WERI-Rb-1 (cell line): Measurements from ENCODE around the gene MDFI.

Source experiments
- DNase-seq: peaks from one replicate; pipeline ENCODE4 v3.0.0-alpha.2; 2020
- H3K27ac ChIP-seq: fragments of 250-450 bp; sonication (Bioruptor Pico); 2 replicates; pipeline ENCODE4 v1.5.1; 2020; ENCODE audit warnings: mild to moderate bottlenecking, moderate library complexity
- H3K27me3 ChIP-seq: fragments of 250-450 bp; sonication (Bioruptor Pico); 2 replicates; pipeline ENCODE4 v1.5.1; 2021; ENCODE audit warnings: mild to moderate bottlenecking, low read depth, moderate library complexity; ENCODE audit not compliant: insufficient read depth, severe bottlenecking
- H3K36me3 ChIP-seq: fragments of 250-450 bp; sonication (Bioruptor Pico); 2 replicates; pipeline ENCODE4 v1.5.1; 2020; ENCODE audit warnings: mild to moderate bottlenecking, moderate library complexity
- H3K4me3 ChIP-seq: 2 replicates; pipeline ENCODE4 v1.5.1; 2011; ENCODE audit warnings: low read depth, mild to moderate bottlenecking, control low read depth, low read length
- H3K9me3 ChIP-seq: fragments of 250-450 bp; sonication (Bioruptor Pico); 2 replicates; pipeline ENCODE4 v1.5.1; 2021; ENCODE audit warnings: mild to moderate bottlenecking, moderate library complexity; ENCODE audit not compliant: severe bottlenecking
- TF ChIP-seq, protein P1 (sequence below): IDR thresholded peaks from 2 replicates; pipeline ENCODE4 v1.5.1; 2011; ENCODE audit warnings: low read depth, mild to moderate bottlenecking, control low read depth, inconsistent platforms, low read length

The MDFI gene

DNA sequence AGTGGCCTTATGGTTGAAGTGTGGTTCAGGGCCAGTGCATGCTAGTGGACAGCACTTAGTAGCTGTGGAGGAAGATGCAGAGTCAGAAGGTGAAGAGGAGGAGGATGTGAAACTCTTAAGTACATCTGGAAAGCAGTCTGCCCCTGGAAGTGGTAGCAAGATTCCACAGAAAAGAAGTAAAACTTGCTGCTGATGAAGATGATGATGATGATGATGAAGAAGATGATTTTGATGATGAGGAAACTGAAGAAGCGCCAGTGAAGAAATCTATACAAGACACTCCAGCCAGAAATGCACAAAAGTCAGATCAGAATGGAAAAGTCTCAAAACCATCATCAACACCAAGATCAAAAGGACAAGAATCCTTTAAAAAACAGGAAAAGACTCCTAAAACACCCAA, 28.9 kb downstream of the MDFI start:
- no peaks in the 10 kb centered on the region for H3K27me3 ChIP-seq
- peaks cover 3% of the 10 kb centered on the region for H3K9me3 ChIP-seq
- no peak overlapping the region for H3K4me3 ChIP-seq
- H3K36me3 ChIP-seq, result no peaks in the 10 kb centered on the region
- no peak for DNase-seq
- TF ChIP-seq, protein P1, sequence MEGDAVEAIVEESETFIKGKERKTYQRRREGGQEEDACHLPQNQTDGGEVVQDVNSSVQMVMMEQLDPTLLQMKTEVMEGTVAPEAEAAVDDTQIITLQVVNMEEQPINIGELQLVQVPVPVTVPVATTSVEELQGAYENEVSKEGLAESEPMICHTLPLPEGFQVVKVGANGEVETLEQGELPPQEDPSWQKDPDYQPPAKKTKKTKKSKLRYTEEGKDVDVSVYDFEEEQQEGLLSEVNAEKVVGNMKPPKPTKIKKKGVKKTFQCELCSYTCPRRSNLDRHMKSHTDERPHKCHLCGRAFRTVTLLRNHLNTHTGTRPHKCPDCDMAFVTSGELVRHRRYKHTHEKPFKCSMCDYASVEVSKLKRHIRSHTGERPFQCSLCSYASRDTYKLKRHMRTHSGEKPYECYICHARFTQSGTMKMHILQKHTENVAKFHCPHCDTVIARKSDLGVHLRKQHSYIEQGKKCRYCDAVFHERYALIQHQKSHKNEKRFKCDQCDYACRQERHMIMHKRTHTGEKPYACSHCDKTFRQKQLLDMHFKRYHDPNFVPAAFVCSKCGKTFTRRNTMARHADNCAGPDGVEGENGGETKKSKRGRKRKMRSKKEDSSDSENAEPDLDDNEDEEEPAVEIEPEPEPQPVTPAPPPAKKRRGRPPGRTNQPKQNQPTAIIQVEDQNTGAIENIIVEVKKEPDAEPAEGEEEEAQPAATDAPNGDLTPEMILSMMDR, result no peak
- no peak overlapping the region for H3K27ac ChIP-seq

DNA sequence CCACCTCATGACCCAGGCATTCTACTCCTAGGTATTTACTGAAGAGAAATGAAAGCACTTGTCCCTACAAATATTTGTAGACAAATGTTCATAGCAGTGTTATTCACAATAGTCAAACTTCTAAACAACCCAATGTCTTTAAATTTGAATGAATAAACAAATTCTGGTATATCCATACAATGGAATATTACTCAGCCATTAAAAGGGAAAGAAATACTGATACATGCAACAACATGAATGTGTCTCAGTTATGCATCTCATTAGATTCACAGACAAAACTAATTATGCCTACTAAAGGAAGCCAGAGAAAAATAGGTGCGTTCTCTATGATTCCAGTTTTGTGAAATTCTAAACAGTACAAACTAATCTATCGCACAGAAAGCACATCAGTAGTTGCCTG, 30.7 kb downstream of the MDFI start:
- H3K27me3 ChIP-seq, result no peaks in the 10 kb centered on the region
- H3K27ac ChIP-seq, result no peak overlapping the region
- TF ChIP-seq, protein P1, result no peak
- H3K4me3 ChIP-seq, result no peak overlapping the region
- H3K36me3 ChIP-seq, result no peaks in the 10 kb centered on the region
- no peak for DNase-seq
- H3K9me3 ChIP-seq, result peaks cover 3% of the 10 kb centered on the region

DNA sequence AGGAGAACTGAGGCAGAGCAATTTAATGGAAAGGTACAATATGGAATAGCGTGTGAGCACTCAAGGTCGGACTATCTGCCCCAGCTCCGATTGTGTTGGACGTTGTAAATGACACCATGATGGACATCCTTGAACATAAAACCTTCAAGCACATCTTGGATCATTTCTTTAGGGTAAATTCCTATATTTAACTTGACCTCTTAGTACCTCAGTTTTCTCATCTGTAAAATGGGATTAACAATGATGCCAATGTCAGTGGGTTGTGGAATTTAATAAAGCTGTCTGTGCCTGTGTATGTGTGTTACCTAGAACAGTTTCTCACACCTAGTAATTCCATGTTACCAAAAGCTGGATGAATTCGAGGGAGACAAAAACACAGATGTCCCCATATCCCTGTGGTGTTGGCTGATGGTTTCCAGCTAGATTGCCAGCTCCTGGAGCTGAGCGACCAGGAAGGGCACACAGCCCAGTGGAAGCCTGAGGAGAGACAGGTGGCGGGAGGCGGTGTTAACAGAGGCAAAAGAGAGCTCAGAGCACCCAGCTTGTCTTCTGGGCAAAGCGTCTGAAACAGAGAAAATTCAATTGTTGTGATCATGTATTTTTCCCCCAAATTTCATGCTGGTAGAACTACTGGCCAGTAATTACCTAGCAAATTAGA, 32.6 kb downstream of the MDFI start:
- H3K36me3 ChIP-seq, result no peaks in the 10 kb centered on the region
- no peak overlapping the region for H3K4me3 ChIP-seq
- H3K27ac ChIP-seq, result no peak overlapping the region
- H3K9me3 ChIP-seq, result peaks cover 3% of the 10 kb centered on the region
- DNase-seq, result no peak
- no peaks in the 10 kb centered on the region for H3K27me3 ChIP-seq
- TF ChIP-seq, protein P1, result no peak

DNA sequence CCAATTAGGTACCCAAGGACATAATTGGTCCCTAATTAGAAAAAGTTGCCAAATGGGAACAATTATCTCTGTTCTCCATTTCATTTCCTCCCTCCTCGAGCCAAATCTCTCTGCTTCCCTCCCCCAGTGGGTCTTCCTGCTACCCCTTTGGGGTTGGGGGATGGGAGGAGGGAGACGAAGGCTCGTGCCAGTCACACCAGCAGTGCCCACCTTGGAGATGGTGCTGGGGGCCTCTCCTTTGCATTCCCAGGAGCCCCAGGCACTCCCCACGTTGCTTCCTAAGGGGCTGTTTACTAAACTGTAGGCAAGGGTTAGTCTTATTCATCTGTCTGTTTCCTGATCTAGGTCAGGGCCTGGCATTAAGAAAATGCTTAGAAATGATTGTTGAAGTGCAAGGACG, 33.1 kb downstream of the MDFI start:
- no peaks in the 10 kb centered on the region for H3K27me3 ChIP-seq
- TF ChIP-seq, protein P1, result no peak

DNA sequence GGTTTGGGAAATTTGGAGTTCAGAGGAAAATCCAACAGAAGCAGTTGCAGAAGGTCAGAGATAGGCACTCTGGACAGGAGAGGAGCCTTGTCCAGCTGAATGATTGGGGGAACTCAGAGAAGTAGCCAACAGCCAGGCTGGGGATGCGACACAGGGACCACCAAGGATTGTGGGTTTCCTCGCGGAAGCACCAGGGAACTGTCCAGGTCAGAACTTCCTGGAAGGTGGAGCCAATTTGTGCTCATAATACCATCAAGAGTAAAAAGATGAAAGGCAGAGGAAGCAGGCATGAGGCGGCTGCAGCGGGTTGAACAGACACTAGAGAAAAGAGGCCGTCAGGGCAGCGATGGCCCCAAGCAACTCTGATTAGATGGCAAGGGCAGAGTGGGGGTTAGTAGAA, 33.7 kb downstream of the MDFI start:
- Histone ChIP-seq H3K27me3 (no peaks in the 10 kb centered on the region), H3K9me3 (peaks cover 3% of the 10 kb centered on the region), H3K27ac (no peak overlapping the region), H3K36me3 (no peaks in the 10 kb centered on the region), H3K4me3 (no peak overlapping the region)
- DNase-seq, result no peak
- TF ChIP-seq, protein P1, result no peak

More for the DNA sequence above, 33.1 kb downstream of the MDFI start:
- no peaks in the 10 kb centered on the region for H3K36me3 ChIP-seq
- no peak for DNase-seq
- no peak overlapping the region for H3K4me3 ChIP-seq
- no peak overlapping the region for H3K27ac ChIP-seq
- peaks cover 3% of the 10 kb centered on the region for H3K9me3 ChIP-seq
